ENCODE data around the gene BCL11A. TPM values are rescaled to one million over a fixed set of nuclear protein-coding genes. Genes with fewer than 3 reads are reported as not detected.

Gene BCL11A
- total RNA-seq, result 279 and 331 TPM in 2 replicates

- H3K36me3 Mint-ChIP-seq (ENCODE audit: low read depth), result peaks cover 43% of the 10 kb centered on the region
- CTCF ChIA-PET, result interaction anchor here (0.6 to 1.2 kb wide), 3 partner anchors 114 to 1406 kb away, joined by 3 read pairs; no protein-coding TSS in a partner anchor
- H3K27me3 Mint-ChIP-seq, result no peaks in the 10 kb centered on the region
- no peak for TF ChIP-seq CTCF (IDR thresholded peaks at IDR 0.05)
- DNase-seq (no peak), ATAC-seq (ENCODE audit: low read depth) (peak; percentile 5)
- H3K9me3 Mint-ChIP-seq, result no peaks in the 10 kb centered on the region
- intact Hi-C loops (cut with micrococcal nuclease), result loop anchor here (2.0 to 10.0 kb wide), 7 partner anchors 327 to 984 kb away; partner anchors contain the start of genes REL and XPO1
- H3K27ac Mint-ChIP-seq, result peak within 1 kb of the TSS; percentile 95
- peaks cover 36% of the 10 kb centered on the region for H3K4me1 Mint-ChIP-seq
- H3K4me3 Mint-ChIP-seq, result peak within 1 kb of the TSS; percentile 88
- POLR2A ChIA-PET, result interaction anchor here (0.5 to 6.3 kb wide), 30 partner anchors 9 to 985 kb away, joined by 3 to 223 read pairs (median 5); partner anchors contain the start of gene XPO1
These were observed at the start of gene BCL11A for GRCh38 chr2:60553495-60554073. Gene BCL11A, minus strand, starts transcription at chr2:60553654. Its CDS starts 384 bp downstream, at chr2:60553270.

GRCh38 chr2:60602828-60603532 lies 49.5 kb upstream of the BCL11A start:
- POLR2A ChIA-PET, result no interaction called here
- no peak overlapping the region for H3K27ac Mint-ChIP-seq
- H3K4me3 Mint-ChIP-seq, result no peak overlapping the region
- peaks cover 4% of the 10 kb centered on the region for H3K9me3 Mint-ChIP-seq
- ATAC-seq (ENCODE audit: low read depth), result no peak
- CTCF ChIA-PET, result no interaction called here
- intact Hi-C loops (cut with micrococcal nuclease), result no loop called here
- H3K4me1 Mint-ChIP-seq, result peaks cover 9% of the 10 kb centered on the region
- no peak for TF ChIP-seq CTCF (IDR thresholded peaks at IDR 0.05)
- H3K27me3 Mint-ChIP-seq, result peaks cover 8% of the 10 kb centered on the region
- no peak for DNase-seq
- H3K36me3 Mint-ChIP-seq (ENCODE audit: low read depth), result no peaks in the 10 kb centered on the region

GRCh38 chr2:60602388-60602787 lies 48.9 kb upstream of the BCL11A start:
- Mint-ChIP-seq H3K4me1 (peaks cover 9% of the 10 kb centered on the region), H3K27ac (no peak overlapping the region), H3K36me3 (ENCODE audit: low read depth) (no peaks in the 10 kb centered on the region), H3K27me3 (peaks cover 7% of the 10 kb centered on the region), H3K4me3 (no peak overlapping the region), H3K9me3 (peaks cover 4% of the 10 kb centered on the region)
- CTCF ChIA-PET, result no interaction called here
- DNase-seq (no peak), ATAC-seq (ENCODE audit: low read depth) (no peak)
- POLR2A ChIA-PET, result no interaction called here
- TF ChIP-seq CTCF (IDR thresholded peaks at IDR 0.05), result no peak
- intact Hi-C loops (cut with micrococcal nuclease), result no loop called here

GRCh38 chr2:60598271-60598670 lies 44.8 kb upstream of the BCL11A start:
- H3K36me3 Mint-ChIP-seq (ENCODE audit: low read depth), result no peaks in the 10 kb centered on the region
- peaks cover 6% of the 10 kb centered on the region for H3K27me3 Mint-ChIP-seq
- H3K4me3 Mint-ChIP-seq, result no peak overlapping the region
- no peak for DNase-seq
- no peak for TF ChIP-seq CTCF (IDR thresholded peaks at IDR 0.05)
- H3K27ac Mint-ChIP-seq, result no peak overlapping the region
- H3K9me3 Mint-ChIP-seq, result peaks cover 4% of the 10 kb centered on the region
- H3K4me1 Mint-ChIP-seq, result peaks cover 9% of the 10 kb centered on the region
- ChIA-PET CTCF (no interaction called here), POLR2A (no interaction called here)
- no peak for ATAC-seq (ENCODE audit: low read depth)
- intact Hi-C loops (cut with micrococcal nuclease), result no loop called here

- no peak for DNase-seq
- Mint-ChIP-seq H3K4me3 (no peak overlapping the region), H3K4me1 (peaks cover 7% of the 10 kb centered on the region), H3K9me3 (peaks cover 12% of the 10 kb centered on the region), H3K27ac (no peak overlapping the region), H3K27me3 (peaks cover 14% of the 10 kb centered on the region), H3K36me3 (ENCODE audit: low read depth) (no peaks in the 10 kb centered on the region)
- no peak for TF ChIP-seq CTCF (IDR thresholded peaks at IDR 0.05)
- ATAC-seq (ENCODE audit: low read depth), result no peak
- CTCF ChIA-PET, result no interaction called here
- POLR2A ChIA-PET, result no interaction called here
- intact Hi-C loops (cut with micrococcal nuclease), result no loop called here
These were observed 43.9 kb upstream of the BCL11A start for GRCh38 chr2:60597346-60597745.

Measured in activated B cell treated with CpG ODN at 0.5 μM for 24 hours (primary cell).